GM18511 (cell line): Measurements from ENCODE around the gene TRAP1.
"Not testable (repeated sequence)": the region's sequence is repeated elsewhere in the genome, so short reads cannot be mapped to it uniquely, and the experiment has no call there.

Experiments used
- ATAC-seq: cut with Tn5 transposase; IDR thresholded peaks from one replicate; pipeline ENCODE4 v1.9.1; 2021; ENCODE audit warnings: mild to moderate bottlenecking, moderate library complexity; ENCODE audit not compliant: unreplicated experiment

TRAP1 gene

GRCh38 chr16:3714378-3714777, 2.9 kb downstream of the TRAP1 start:
- ATAC-seq = not testable (repeated sequence)

DNA sequence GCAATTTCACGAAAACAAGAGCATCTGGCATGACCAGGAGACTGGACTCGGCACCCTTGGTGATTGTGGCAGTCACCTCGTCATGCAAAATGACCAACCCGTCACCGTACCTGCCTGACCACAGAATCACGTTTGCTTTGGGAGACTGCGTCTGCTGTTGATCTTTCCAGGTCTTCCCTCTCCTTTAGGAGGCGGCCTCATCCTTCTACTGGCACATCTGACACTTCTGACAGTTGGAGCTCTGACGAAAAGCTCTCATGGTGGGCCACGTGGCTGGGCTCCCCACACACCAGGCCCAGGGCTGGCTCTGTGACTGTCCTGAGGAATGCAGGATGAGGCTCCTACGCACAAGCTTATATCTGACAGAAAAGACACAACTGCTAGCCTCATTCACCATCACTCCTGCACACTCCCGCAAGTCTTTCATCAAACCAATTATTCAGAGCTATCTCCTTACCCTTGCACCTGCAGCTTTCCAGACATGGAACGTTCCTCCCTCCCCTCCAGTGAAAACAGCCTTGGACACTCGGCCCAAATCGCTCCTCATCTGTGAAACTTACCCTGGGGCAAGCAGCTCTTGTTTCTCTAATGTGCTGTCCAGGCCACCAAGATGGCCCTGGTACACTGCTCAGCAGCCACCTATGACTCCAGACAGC, 3.6 kb downstream of the TRAP1 start:
- ATAC-seq = no peak

- ATAC-seq = no peak
These were observed 4.4 kb downstream of the TRAP1 start for GRCh38 chr16:3712861-3713372.

DNA sequence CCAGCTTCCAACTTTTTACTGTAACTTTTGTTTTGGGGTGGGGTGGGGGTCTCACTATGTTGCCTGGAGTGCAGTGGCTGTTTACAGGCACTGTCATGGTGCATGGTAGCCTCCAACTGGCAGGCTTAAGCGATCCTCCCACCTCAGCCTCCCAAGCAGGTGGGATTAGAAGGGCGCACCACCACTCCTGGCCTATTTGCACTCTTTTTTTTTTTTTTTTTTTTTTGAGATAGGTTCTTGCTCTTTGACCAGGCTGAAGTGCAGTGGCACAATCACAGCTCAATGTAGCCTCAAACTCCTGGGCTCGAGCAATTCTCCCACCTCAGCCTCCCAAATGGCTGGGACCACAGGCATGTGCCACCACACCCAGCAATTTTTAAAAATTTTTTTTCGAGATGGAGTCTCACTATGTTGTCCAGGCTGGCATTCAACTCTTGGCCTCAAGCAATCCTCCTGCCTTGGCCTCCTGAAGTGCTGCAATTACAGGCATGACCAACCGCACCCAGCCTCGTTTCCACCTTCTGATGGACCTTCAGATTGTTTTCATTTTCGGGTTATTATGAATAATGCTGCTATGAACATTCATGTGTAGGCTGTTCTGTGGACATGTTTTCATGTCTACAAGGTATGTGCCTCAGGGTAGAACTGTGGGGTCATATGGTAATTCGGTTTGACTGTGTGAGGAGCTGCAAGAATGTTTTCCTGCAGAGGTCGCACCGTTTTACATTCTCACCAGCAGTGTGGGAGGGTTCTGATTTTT, 10.9 kb downstream of the TRAP1 start:
- no peak for ATAC-seq

- no peak for ATAC-seq
These were observed 15.2 kb downstream of the TRAP1 start for GRCh38 chr16:3702082-3702481.

- no peak for ATAC-seq
These were observed 15.8 kb downstream of the TRAP1 start for GRCh38 chr16:3701531-3701930.

DNA sequence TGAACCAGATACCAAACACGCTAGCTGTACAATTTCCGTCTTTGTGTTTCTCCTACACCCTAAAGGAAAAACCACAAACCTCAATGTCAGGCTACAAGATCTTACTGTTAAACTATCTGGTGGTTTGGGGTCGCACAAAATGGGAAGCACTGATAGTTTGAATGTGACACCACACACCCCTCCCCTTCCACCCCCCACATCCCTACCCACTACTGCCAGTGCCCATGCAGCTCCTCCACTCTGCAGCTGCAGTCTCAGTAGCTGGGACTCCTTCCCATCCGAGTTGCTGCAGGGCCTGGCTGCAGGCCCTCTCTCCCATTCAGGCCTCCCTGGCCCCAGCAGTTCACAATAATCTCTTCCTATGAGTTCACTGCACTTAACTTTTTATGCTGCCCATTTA, 18.4 kb downstream of the TRAP1 start:
- ATAC-seq = no peak

DNA sequence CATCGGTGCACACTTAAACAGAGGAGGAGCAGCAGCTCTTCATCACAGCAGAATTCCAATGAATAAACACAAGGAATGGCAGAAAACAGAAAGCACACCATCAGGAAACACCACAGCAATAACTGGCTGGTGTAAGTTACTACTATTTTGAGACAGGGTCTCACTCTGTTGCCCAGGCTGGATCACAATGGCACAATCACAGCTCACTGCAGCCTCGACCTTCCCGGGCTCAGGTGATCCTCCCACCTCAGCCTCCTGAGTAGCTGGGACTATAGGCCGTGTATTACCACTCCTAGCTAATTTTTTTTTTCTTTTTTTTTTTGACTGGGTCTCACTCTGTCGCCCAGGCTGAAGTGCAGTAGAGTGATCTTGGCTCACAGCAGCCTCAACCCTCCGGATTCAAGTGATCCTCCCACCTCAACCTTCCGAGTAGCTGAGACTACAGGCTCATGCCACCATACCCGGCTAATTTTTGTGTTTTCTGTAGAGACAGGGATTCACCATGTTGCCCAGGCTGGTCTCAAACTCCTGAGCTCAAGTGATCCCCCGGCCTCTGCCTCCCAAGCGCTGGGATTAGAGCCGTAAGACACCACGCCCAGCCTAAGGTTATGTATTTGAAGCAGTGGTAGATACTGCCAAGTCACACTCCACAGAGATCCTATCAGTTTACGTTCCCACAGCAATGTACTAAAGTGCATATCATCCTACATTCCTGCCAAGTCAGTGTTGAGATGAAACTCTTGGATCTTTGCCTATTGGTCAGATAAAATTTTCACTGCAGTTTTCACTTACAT, 20.7 kb downstream of the TRAP1 start:
- no peak for ATAC-seq

- no peak for ATAC-seq
These were observed 21.5 kb downstream of the TRAP1 start for GRCh38 chr16:3695610-3696369.

DNA sequence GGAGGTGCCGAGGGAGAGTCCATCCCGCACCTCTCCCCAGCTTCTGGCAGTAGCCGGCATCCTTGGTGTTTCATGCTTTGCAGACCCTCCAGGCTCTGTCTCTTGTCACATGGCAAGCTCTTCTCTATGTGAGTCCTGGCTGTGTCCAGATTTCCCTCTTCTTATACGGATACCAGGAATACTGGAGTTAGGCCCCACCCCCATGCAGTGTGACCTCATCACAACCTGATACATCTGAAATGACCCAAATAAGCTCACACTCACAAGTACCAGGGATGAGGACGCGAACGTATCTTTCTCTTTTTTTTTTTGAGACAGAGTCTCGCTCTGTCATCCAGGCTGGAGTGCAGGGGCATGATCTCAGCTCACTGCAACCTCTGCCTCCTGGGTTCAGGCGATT, 23.3 kb downstream of the TRAP1 start:
- no peak for ATAC-seq

DNA sequence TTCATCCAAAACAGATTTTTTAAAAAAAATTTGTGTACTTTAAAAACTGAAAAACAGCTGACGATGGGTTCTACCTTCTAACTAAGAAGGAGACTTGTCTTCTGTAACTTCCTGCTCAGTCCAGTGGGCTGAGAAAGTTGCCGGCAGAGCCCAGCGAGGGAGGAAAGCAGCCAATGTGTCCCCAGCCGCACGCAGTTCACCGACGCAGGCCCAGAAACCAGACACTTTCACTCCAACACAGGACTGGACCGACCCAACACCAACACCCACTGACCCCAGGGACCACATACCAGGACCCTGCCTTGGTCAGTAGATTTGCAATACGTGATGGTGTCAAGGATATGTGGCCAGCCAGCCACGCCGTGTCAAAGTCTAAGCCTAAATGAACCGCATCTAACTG, 25.6 kb downstream of the TRAP1 start:
- ATAC-seq = no peak

- no peak for ATAC-seq
These were observed 26.2 kb downstream of the TRAP1 start for GRCh38 chr16:3690980-3691720.

DNA sequence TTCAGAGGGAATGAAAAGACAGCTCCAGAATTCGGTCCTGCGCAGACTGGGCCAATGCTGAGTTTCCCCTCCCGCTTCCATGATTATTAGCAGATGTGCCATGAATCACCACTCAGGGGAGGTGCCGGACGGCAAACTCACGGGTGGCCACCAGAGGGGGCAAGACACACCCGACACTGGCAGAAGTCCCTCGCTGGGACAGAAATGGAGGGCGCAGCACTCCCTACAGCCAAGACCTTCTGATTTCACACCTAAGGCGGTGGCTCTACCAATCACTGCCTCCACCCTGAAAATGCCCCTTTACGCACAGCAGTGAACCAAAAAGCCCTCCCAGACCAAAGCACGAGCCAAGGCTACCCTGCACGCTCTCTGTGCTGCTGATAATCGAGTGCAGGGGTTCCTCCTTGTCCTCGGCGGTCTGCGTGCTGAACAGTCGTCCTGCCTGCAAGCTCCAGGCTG, 26.8 kb downstream of the TRAP1 start:
- ATAC-seq = no peak

DNA sequence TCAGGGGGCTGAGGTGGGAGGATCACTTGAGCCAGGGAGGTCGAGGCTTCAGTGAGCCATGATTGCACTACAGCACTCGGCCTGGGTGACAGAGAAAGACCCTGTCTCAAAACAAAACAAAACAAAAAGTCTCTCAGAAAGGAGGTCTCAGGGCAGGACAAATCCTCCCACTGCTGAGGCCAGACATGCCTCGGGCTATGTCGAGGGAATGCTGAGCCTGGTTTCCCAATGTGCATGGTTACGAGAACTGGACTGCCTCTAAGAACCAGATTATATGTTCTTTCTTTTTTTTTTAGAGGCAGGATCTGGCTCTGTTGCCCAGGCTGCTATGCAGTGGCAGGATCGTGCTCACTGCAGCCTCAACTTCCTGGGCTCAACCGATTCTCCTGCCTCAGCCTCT, 27.6 kb downstream of the TRAP1 start:
- no peak for ATAC-seq

DNA sequence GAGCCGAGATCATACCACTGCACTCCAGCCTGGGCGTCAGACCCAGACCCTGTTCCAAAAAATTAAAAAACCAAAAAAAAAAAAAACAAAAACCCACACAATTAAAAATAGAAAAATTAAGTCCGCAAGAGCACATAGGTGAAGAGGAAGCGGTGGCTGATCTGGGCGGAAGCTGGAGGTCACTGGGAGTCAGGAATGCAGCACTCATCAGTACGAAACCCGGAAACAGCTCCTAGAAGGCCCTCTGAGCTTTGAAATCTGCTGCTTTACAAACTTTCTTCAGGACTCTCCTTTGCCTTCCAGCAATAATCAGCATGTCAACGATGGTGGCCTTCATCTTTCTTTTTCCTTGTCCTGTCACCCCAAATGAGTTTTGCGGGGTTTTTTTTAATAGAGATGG, 29.5 kb downstream of the TRAP1 start:
- ATAC-seq = no peak

DNA sequence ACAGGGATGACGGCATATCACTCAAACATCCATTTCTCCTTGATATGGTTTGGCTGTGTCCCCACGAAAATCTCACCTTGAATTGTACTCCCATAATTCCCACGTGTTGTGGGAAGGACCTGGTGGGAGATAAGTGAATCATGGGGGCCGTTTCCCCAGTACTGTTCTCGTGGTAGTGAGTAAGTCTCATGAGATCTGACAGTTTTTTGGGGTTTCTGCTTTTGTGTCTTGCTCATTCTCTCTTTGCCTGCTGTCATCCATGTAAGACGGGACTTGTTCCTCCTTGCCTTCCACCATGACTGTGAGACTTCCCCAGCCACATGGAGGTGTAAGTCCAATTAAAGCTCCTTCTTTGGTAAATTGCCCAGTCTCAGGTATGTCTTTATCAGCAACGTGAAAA, 30.3 kb downstream of the TRAP1 start:
- ATAC-seq = no peak

DNA sequence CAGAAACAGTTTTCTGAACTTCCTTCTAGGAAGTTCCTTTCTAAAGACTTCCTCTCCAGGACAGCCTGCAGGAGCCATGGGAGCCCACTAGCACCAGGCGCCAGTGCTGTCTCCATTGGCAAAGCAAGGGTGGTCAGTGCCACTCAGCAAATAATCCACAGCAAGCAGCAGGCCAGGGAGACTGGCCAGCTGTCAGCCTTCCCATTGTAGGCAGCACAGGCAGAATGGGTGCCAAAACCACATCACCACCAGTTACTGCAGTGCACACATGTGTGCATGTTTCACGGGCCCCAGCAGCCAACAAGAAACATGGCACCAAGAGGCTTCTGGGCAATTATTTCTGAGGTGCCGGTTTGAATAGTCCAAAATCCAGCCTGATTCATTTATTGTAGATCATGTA, 36.1 kb downstream of the TRAP1 start:
- ATAC-seq = no peak

GRCh38 chr16:3677994-3678393, 39.3 kb downstream of the TRAP1 start:
- no peak for ATAC-seq

DNA sequence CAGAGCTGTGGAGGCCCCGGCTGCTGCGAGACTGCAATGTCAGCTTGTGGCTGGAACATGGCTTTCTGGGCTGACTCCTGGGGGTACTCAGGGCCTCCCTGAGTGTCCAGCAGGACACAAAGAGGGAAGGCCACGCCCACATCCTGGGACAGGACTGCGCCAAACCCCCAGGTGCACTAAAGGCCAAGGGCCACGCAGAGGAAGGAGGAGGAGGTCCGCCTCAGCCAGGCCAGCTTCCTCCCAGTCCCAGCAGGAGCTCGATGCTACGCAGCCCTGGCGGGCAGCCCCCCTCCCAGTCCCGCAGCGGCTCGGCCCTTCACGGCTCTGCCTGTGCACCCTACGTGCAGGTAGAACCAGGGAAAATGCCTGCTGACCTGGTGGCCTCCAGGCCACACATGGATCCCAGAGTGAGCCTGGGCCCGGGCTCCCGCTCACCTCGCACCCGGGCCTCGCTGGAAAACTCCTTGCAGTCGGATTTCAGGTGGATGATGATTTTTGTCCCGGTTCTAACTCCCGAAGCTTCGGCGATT, 41.7 kb downstream of the TRAP1 start:
- ATAC-seq = no peak
